HepG2 (cell line): ENCODE results near the gene RPRD2. TPM values are rescaled to one million over a fixed set of nuclear protein-coding genes. Genes with fewer than 3 reads are reported as not detected.

ENCODE experiments used
- DNMT1 ChIP-seq: sonication (generic); formaldehyde crosslinking; IDR thresholded peaks from 2 replicates; pipeline ENCODE4 v1.5.1; 2020; ENCODE audit warnings: mild to moderate bottlenecking, missing genetic modification reagents
- FIP1L1 ChIP-seq: fragments of 200-400 bp; formaldehyde crosslinking; IDR thresholded peaks from 2 replicates; pipeline ENCODE4 v1.6.1; 2018; ENCODE audit warnings: low read depth, mild to moderate bottlenecking, low read length, moderate library complexity, borderline replicate concordance; ENCODE audit not compliant: insufficient read depth
- KDM3A ChIP-seq: IDR thresholded peaks from 2 replicates; pipeline ENCODE4 v1.6.1; 2018; ENCODE audit warnings: low read depth, missing compliant biosample characterization
- PPARG ChIP-seq: conservative IDR thresholded peaks from 2 replicates; pipeline ENCODE4 v1.6.1; 2016; ENCODE audit warnings: missing biosample characterization, missing genetic modification reagents
- PRMT3 ChIP-seq: sonication (generic); formaldehyde crosslinking; IDR thresholded peaks from 2 replicates; pipeline ENCODE4 v1.8.1; 2022; ENCODE audit warnings: low read depth, mild to moderate bottlenecking, moderate library complexity, missing genetic modification reagents, borderline replicate concordance
- SATB2 ChIP-seq: sonication (generic); formaldehyde crosslinking; IDR thresholded peaks from 2 replicates; pipeline ENCODE4 v1.5.0; 2020; ENCODE audit warnings: missing genetic modification reagents
- SMAD3 ChIP-seq: sonication (generic); formaldehyde crosslinking; IDR thresholded peaks from 2 replicates; pipeline ENCODE4 v1.4.0; 2020; ENCODE audit warnings: missing genetic modification reagents
- SMAD9 ChIP-seq: sonication (generic); formaldehyde crosslinking; IDR thresholded peaks from 2 replicates; pipeline ENCODE4 v1.5.1; 2020; ENCODE audit warnings: mild to moderate bottlenecking, missing genetic modification reagents
- SNAI1 ChIP-seq: sonication (generic); formaldehyde crosslinking; IDR thresholded peaks from 2 replicates; pipeline ENCODE4 v1.5.0; 2020; ENCODE audit warnings: mild to moderate bottlenecking, missing genetic modification reagents, borderline replicate concordance
- TSC22D2 ChIP-seq: sonication (generic); formaldehyde crosslinking; IDR thresholded peaks from 2 replicates; pipeline ENCODE4 v1.5.1; 2020; ENCODE audit warnings: missing genetic modification reagents, mild to moderate bottlenecking, borderline replicate concordance
- ZEB1 ChIP-seq: IDR thresholded peaks from 2 replicates; pipeline ENCODE4 v1.6.1; 2012; ENCODE audit warnings: mild to moderate bottlenecking, low read depth, inconsistent platforms; ENCODE audit not compliant: insufficient replicate concordance
- ZFP41 ChIP-seq: sonication (generic); formaldehyde crosslinking; IDR thresholded peaks from 2 replicates; pipeline ENCODE4 v1.4.0; 2020; ENCODE audit warnings: mild to moderate bottlenecking, missing genetic modification reagents, borderline replicate concordance
- ZNF460 ChIP-seq: sonication (generic); formaldehyde crosslinking; IDR thresholded peaks from 2 replicates; pipeline ENCODE4 v1.5.1; 2020; ENCODE audit warnings: missing genetic modification reagents, mild to moderate bottlenecking, borderline replicate concordance
- ZNF83 ChIP-seq: sonication (generic); formaldehyde crosslinking; IDR thresholded peaks from 2 replicates; pipeline ENCODE4 v1.4.0; 2020; ENCODE audit warnings: missing genetic modification reagents, mild to moderate bottlenecking, borderline replicate concordance
- polyA plus RNA-seq, 8 experiments: library from polyadenylated mRNA; depleted of rRNA in 3 of 8; stranded (reverse) in 7 of 8; unstranded in 1 of 8; fragments of >200 nt; fragmentation: Illumina TruSeq in 4 of 8; extraction: Trizol in 4 of 8; gene quantifications; 2 replicates each; pipeline versions ENCODE4 v1.2.1 to v1.2.3, GENCODE V29; 2011 to 2016; ENCODE audit warnings: low read depth in 4 of 8, missing spikeins in 1 of 8, mixed read lengths in 1 of 8; ENCODE audit not compliant: insufficient read depth in 1 of 8
- total RNA-seq, 5 experiments: library from RNA; depleted of rRNA; stranded (reverse); fragments of >200 nt; fragmentation: Illumina TruSeq; extraction: Trizol; gene quantifications; 2 replicates each; pipeline ENCODE4 v1.2.3, GENCODE V29; 2016; ENCODE audit warnings: low read depth in 1 of 5
- TF ChIP-seq, protein P1 (sequence below): sonication (generic); formaldehyde crosslinking; IDR thresholded peaks from one replicate; pipeline ENCODE4 v1.5.1; 2020; ENCODE audit warnings: mild to moderate bottlenecking, missing genetic modification reagents; ENCODE audit errors: not compliant biosample characterization
- TF ChIP-seq, protein P2 (sequence below): sonication (generic); formaldehyde crosslinking; IDR thresholded peaks from 2 replicates; pipeline ENCODE4 v1.5.0; 2020; ENCODE audit warnings: mild to moderate bottlenecking, missing genetic modification reagents
- TF ChIP-seq, protein P3 (sequence below): sonication (generic); formaldehyde crosslinking; IDR thresholded peaks from 2 replicates; pipeline ENCODE4 v1.4.0; 2020; ENCODE audit warnings: mild to moderate bottlenecking, low read depth, missing genetic modification reagents

Gene RPRD2
- total and polyA plus RNA-seq, 2 of the 13 experiments (the other 11 are each of a cell fraction or from before 2014, with no cell fraction given): 8.0 to 8.9 TPM

DNA sequence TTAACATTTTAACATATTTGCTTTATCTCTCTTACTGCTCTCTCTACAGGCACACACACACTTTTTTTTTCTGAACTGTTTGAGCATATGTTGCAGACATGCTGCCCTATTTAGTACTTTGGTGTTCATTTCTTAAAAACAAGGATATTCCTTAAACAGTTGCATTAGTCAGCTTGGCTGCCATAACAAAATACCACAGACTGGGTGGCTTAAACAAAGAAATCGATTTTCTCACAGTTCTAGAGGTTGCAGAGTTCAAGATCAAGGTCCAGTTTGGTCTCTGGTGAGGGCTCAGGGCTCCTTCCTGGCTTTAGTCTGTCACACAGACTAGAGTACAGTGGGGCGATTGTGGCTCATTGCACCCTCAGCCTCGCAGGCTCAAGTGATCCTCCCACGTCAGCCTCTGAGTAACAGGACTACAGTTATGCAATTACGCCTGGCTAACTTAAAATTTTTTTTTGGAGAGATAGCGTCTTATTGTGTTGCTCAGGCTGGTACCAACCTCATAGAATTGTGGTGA is 46.7 kb downstream of the RPRD2 start (continued):
- no peak for TF ChIP-seq ZNF83 (CRISPR knock-in tag)
- TF ChIP-seq PRMT3 (CRISPR knock-in tag): 0 out of 2 replicates have a peak, but pooled peaks have one; percentile 42
- TF ChIP-seq SATB2: 0 out of 2 replicates have a peak, but pooled peaks have one; percentile 36
- TF ChIP-seq, protein P1, sequence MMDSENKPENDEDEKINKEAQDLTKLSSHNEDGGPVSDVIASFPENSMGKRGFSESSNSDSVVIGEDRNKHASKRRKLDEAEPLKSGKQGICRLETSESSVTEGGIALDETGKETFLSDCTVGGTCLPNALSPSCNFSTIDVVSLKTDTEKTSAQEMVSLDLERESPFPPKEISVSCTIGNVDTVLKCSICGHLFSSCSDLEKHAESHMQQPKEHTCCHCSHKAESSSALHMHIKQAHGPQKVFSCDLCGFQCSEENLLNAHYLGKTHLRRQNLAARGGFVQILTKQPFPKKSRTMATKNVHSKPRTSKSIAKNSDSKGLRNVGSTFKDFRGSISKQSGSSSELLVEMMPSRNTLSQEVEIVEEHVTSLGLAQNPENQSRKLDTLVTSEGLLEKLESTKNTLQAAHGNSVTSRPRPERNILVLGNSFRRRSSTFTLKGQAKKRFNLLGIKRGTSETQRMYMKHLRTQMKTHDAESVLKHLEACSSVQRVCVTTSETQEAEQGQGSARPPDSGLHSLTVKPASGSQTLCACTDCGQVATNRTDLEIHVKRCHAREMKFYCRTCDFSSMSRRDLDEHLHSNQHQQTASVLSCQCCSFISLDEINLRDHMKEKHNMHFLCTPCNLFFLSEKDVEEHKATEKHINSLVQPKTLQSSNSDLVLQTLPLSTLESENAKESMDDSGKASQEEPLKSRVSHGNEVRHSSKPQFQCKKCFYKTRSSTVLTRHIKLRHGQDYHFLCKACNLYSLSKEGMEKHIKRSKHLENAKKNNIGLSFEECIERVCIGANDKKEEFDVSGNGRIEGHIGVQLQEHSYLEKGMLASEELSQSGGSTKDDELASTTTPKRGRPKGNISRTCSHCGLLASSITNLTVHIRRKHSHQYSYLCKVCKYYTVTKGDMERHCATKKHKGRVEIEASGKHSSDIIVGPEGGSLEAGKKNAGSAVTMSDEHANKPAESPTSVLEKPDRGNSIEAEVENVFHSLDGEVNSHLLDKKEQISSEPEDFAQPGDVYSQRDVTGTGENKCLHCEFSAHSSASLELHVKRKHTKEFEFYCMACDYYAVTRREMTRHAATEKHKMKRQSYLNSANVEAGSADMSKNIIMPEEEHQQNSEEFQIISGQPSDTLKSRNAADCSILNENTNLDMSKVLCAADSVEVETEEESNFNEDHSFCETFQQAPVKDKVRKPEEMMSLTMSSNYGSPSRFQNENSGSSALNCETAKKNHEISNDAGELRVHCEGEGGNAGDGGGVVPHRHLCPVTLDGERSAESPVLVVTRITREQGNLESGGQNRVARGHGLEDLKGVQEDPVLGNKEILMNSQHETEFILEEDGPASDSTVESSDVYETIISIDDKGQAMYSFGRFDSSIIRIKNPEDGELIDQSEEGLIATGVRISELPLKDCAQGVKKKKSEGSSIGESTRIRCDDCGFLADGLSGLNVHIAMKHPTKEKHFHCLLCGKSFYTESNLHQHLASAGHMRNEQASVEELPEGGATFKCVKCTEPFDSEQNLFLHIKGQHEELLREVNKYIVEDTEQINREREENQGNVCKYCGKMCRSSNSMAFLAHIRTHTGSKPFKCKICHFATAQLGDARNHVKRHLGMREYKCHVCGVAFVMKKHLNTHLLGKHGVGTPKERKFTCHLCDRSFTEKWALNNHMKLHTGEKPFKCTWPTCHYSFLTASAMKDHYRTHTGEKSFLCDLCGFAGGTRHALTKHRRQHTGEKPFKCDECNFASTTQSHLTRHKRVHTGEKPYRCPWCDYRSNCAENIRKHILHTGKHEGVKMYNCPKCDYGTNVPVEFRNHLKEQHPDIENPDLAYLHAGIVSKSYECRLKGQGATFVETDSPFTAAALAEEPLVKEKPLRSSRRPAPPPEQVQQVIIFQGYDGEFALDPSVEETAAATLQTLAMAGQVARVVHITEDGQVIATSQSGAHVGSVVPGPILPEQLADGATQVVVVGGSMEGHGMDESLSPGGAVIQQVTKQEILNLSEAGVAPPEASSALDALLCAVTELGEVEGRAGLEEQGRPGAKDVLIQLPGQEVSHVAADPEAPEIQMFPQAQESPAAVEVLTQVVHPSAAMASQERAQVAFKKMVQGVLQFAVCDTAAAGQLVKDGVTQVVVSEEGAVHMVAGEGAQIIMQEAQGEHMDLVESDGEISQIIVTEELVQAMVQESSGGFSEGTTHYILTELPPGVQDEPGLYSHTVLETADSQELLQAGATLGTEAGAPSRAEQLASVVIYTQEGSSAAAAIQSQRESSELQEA: no peak
- no peak for TF ChIP-seq TSC22D2 (CRISPR knock-in tag)
- peak; percentile 24; the same call in 1 of the 2 replicates for TF ChIP-seq ZNF460 (CRISPR knock-in tag)
- TF ChIP-seq, protein P2, sequence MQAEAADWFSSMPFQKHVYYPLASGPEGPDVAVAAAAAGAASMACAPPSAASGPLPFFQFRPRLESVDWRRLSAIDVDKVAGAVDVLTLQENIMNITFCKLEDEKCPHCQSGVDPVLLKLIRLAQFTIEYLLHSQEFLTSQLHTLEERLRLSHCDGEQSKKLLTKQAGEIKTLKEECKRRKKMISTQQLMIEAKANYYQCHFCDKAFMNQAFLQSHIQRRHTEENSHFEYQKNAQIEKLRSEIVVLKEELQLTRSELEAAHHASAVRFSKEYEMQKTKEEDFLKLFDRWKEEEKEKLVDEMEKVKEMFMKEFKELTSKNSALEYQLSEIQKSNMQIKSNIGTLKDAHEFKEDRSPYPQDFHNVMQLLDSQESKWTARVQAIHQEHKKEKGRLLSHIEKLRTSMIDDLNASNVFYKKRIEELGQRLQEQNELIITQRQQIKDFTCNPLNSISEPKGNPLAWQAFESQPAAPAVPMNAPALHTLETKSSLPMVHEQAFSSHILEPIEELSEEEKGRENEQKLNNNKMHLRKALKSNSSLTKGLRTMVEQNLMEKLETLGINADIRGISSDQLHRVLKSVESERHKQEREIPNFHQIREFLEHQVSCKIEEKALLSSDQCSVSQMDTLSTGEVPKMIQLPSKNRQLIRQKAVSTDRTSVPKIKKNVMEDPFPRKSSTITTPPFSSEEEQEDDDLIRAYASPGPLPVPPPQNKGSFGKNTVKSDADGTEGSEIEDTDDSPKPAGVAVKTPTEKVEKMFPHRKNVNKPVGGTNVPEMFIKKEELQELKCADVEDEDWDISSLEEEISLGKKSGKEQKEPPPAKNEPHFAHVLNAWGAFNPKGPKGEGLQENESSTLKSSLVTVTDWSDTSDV (CRISPR knock-in tag): no peak
- TF ChIP-seq FIP1L1: no peak
- peak; percentile 54; the same call in 1 of the 2 replicates for TF ChIP-seq KDM3A (CRISPR knock-in tag)
- no peak for TF ChIP-seq DNMT1 (CRISPR knock-in tag)
- TF ChIP-seq ZEB1: peak; percentile 67
- TF ChIP-seq SNAI1 (CRISPR knock-in tag): 0 out of 2 replicates have a peak, but pooled peaks have one; percentile 39
- TF ChIP-seq SMAD9: no peak
- TF ChIP-seq, protein P3, sequence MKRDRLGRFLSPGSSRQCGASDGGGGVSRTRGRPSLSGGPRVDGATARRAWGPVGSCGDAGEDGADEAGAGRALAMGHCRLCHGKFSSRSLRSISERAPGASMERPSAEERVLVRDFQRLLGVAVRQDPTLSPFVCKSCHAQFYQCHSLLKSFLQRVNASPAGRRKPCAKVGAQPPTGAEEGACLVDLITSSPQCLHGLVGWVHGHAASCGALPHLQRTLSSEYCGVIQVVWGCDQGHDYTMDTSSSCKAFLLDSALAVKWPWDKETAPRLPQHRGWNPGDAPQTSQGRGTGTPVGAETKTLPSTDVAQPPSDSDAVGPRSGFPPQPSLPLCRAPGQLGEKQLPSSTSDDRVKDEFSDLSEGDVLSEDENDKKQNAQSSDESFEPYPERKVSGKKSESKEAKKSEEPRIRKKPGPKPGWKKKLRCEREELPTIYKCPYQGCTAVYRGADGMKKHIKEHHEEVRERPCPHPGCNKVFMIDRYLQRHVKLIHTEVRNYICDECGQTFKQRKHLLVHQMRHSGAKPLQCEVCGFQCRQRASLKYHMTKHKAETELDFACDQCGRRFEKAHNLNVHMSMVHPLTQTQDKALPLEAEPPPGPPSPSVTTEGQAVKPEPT (CRISPR knock-in tag): no peak
- peak; percentile 84 for TF ChIP-seq SMAD3 (CRISPR knock-in tag)
- no peak for TF ChIP-seq ZFP41 (CRISPR knock-in tag)
- TF ChIP-seq PPARG (CRISPR knock-in tag): 0 out of 2 replicates have a peak, but pooled peaks have one; percentile 71
